ENCODE data around the gene LRRC46.

LRRC46 gene, protein sequence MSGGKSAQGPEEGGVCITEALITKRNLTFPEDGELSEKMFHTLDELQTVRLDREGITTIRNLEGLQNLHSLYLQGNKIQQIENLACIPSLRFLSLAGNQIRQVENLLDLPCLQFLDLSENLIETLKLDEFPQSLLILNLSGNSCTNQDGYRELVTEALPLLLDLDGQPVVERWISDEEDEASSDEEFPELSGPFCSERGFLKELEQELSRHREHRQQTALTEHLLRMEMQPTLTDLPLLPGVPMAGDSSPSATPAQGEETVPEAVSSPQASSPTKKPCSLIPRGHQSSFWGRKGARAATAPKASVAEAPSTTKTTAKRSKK

GRCh38 chr17:47831003-47831933 lies at the start of gene LRRC46, which contains the start of gene MRPL10:
TSS of gene LRRC46 (plus strand) at chr17:47831670. CDS start at chr17:47831990, 320 bp downstream.
TSS of gene MRPL10 (minus strand) at chr17:47831541. CDS start at chr17:47831511, 30 bp downstream.
- peak; percentile 94 for DNase-seq

- DNase-seq, result no peak
Observed at GRCh38 chr17:47785538-47786123, 45.8 kb upstream of the LRRC46 start.

GRCh38 chr17:47789611-47790561 lies 41.6 kb upstream of the LRRC46 start:
- peak; percentile 21 for DNase-seq

GRCh38 chr17:47791025-47791424 lies 40.4 kb upstream of the LRRC46 start:
- no peak for DNase-seq

DNA sequence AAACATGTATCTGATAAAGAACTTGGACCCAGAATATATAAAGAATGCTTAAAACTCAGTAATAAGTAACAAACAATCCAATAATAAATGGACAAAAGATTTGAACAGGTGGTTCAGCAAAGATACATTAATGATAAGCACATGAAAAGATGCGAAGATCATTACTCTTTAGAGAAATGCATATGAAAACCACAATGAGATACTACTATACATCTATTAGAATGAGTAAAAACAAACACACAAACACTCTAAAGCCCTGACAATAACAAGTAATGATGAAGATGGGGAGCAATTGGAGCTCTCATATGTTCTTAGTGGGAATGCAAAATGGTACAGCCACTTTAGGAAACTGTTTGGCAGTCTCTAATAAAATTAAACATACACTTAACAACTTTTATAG lies 39.0 kb upstream of the LRRC46 start:
- DNase-seq, result no peak

DNA sequence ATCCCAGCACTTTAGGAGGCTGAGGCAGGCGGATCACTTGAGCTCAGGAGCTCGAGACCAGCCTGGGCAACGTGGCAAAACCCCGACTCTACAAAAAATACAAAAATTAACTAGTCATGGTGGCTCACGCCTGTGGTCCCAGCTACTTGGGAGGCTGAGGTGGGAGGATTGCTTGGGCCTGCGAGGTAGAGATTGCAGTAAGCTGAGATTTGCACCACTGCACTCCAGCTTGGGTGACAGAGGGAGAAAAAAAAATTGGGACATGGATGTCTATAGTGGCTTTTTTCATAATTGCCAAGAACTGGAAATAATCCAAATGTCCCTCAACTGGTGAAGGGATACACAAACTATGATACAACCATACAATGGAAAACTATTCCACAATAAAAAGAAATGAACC lies 38.5 kb upstream of the LRRC46 start:
- DNase-seq, result no peak

GRCh38 chr17:47797797-47798196 lies 33.7 kb upstream of the LRRC46 start:
- DNase-seq, result no peak

- DNase-seq, result no peak
Observed at GRCh38 chr17:47800686-47801085, 30.8 kb upstream of the LRRC46 start.

DNA sequence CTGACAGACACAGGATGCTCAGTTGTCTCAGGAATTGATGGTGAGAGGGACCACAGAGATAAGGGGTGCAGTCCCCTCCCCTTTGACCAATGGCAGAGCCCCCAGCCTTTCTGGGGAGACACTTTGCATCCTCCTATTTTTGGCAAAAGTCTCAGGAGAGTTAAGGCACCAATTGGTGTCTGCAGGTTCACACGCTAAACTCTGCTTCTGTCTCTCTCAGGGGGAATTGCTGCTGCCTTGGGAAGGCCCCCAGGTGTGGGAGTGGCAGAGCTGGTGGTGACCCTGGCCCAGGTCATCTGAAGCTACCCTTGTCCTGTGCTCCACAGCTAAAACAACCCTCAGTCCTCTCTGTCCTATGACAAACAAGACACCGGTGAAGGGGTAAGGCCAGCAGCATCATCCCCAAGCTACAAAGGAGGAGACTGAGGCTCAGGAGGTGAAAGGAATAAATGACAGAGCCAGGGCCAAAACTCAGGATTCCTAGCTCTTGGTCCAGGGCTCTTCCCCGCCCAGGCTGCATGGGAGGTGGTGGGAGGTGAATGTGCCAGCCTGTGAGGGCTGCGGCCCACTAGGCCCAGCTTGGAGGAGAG lies 30.2 kb upstream of the LRRC46 start:
- DNase-seq, result no peak

DNA sequence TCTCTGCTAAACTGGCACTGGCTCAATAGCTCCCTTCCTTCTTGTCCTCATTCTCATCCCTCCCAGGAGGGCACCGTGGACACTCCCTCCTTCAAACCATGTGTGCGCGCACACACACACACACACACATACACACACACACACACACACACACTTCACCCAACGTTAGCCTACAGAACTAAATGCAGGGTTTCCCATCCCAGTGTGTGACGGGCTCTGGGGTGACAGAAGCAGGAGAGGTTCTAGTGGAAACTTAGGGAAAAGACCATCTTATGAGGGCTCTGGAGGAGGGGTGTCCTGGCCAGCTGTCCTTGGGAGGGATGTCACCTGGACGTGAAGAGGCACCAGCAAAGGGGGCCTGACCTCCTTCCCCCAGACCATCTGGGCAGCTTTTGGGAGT lies 29.6 kb upstream of the LRRC46 start:
- no peak for DNase-seq

- DNase-seq, result peak; percentile 44
Observed at GRCh38 chr17:47802341-47803022, 29.0 kb upstream of the LRRC46 start.

DNA sequence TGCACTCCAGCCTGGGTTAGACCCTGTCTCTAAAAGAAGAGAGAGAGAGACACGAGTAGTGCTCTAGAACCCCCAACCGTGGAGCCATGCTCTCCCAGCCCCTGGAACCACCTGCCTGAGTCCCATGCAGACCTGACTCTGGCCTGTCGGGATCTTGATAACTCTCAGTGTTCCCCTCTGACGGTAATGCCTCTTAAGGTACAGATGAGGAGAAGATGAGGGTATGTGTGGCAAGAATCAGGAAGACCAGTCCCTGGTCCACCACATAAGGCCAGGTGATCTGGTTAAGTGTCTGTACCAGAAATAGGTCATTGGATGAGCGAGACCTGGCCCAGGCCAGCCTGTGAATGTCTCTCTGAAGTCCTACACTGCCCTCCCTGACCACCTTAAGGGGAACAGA lies 28.3 kb upstream of the LRRC46 start:
- no peak for DNase-seq

- DNase-seq, result no peak
Observed at GRCh38 chr17:47803751-47804150, 27.7 kb upstream of the LRRC46 start.

DNA sequence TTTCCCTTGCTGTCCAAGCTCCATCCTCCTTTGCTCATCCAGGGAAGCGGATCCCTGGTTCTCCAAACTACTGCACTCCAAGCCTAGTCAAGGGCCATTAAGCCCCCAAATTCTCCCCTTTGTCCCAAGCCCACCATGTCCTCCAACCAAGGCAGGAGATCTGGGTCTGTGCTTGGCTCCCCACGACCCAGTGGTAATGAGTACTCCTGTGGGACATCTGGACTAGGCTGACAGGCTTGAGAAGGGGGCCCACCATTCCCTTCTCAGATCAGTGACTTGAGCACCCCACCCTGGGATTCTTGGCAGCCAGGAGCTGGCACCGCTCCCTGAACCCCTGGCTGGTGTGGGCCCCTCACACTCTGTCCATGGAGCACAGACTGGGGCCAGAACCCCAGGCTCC lies 27.0 kb upstream of the LRRC46 start:
- DNase-seq, result no peak

DNA sequence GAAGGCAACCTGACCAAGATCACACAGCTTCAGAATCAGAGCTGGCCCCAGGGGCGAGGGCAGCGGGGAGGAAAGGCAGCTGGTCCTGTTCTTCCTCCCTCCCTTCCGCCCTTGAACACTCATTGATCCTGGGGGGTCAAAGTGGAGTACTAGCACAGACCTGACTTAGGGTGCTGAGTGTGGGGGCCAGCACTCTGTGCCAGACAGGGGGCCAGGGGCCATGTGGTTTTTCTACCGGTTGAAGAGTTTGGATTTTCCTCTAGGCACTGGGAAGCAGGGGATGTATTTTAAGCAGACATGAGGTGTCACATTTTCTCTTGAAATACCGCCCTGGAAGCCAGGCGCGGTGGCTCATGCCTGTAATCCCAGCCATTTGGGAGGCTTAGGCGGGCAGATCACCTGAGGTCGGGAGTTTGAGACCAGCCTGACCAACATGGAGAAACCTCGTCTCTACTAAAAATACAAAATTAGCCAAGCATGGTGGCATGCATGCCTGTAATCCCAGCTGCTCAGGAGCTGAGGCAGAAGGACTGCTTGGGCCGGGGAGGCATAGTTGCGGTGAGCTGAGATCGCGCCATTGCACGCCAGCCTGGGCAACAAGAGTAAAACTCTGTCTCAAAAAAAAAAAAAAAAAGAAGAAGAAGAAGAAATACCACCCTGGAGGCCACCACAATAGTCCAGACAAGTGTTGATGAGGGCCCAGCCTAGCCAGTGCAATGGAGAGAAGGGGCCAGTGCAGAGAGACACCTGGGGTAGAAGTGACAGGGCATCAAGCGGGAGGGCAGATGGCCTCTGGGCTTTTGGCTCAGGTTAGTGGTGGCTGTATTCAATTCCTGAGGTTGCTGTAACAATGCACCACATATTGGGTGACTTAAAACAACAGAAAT lies 25.2 kb upstream of the LRRC46 start:
- no peak for DNase-seq

DNA sequence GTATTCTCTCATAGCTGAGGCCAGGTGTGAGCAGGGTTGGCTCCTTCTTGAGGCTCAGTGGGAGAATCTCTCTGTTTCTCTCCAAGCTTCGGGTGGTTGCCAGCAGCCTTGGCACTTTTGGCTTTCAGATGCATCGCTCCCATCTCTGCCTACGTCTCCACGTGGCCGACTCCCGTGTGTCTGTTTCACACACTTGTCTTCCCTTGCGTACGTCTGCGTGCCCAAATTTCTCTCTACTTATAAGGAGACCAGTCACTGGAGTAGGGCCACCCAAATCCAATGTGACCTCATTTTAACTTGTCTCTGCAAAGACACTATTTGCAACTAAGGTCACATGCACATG lies 24.6 kb upstream of the LRRC46 start:
- DNase-seq, result no peak

DNA sequence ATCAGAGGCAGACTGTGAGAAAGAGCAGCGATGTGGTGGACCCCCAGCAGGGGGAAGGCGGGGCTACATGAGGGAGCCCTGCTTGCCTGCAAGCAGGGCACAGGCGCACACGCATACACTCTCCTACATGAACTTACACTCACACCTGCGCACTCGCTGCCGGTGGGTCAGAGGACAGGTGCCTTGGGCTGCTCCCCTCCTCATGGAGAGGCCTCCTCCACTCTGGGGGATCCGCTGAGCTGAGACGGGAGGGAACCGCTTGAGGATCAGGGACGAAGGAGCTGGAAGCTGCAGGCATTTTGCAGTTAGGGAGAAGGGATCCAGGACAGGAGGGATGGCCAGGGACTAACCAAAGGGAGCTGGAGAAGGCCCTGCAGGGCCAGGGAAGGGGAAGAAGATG lies 24.0 kb upstream of the LRRC46 start:
- no peak for DNase-seq

GRCh38 chr17:47808036-47808829 lies 23.2 kb upstream of the LRRC46 start:
- DNase-seq, result no peak

- no peak for DNase-seq
Observed at GRCh38 chr17:47808830-47809480, 22.5 kb upstream of the LRRC46 start.
